ENCODE results near the gene CYB561D1.

CYB561D1 gene

GRCh38 chr1:109535481-109535880, 41.6 kb downstream of the CYB561D1 start (continued):
- TF ChIP-seq ARNTL (CRISPR knock-in tag; IDR thresholded peaks at IDR 0.05; ENCODE audit: borderline replicate concordance, low read depth): no peak
- TF ChIP-seq TSHZ2 (CRISPR knock-in tag; IDR thresholded peaks at IDR 0.05): no peak
- TF ChIP-seq PPARA (CRISPR knock-in tag; IDR thresholded peaks at IDR 0.05; ENCODE audit: borderline replicate concordance): no peak
- no peak for TF ChIP-seq SNAI2 (CRISPR knock-in tag; IDR thresholded peaks at IDR 0.05)
- no peak for TF ChIP-seq GLIS3 (CRISPR knock-in tag; IDR thresholded peaks at IDR 0.05)

- TF ChIP-seq ZFP3 (CRISPR knock-in tag; IDR thresholded peaks at IDR 0.05): no peak
- TF ChIP-seq ZNF70 (CRISPR knock-in tag; IDR thresholded peaks at IDR 0.05): no peak
- no peak for TF ChIP-seq BACH2 (CRISPR knock-in tag; IDR thresholded peaks at IDR 0.05; ENCODE audit: borderline replicate concordance)
- no peak for TF ChIP-seq POU6F1 (CRISPR knock-in tag; IDR thresholded peaks at IDR 0.05; ENCODE audit: borderline replicate concordance, low read depth)
- no peak for TF ChIP-seq CSDC2 (CRISPR knock-in tag; IDR thresholded peaks at IDR 0.05)
- TF ChIP-seq TSHZ2 (CRISPR knock-in tag; IDR thresholded peaks at IDR 0.05): no peak
- no peak for TF ChIP-seq GLIS3 (CRISPR knock-in tag; IDR thresholded peaks at IDR 0.05)
- no peak for TF ChIP-seq RARB (CRISPR knock-in tag; IDR thresholded peaks at IDR 0.05)
- TF ChIP-seq TOX (CRISPR knock-in tag; IDR thresholded peaks at IDR 0.05; ENCODE audit: borderline replicate concordance): no peak
- no peak for TF ChIP-seq ARNTL (CRISPR knock-in tag; IDR thresholded peaks at IDR 0.05; ENCODE audit: borderline replicate concordance, low read depth)
- TF ChIP-seq ZNF8 (CRISPR knock-in tag; IDR thresholded peaks at IDR 0.05): no peak
- TF ChIP-seq ZFP30 (CRISPR knock-in tag; IDR thresholded peaks at IDR 0.05): no peak
- TF ChIP-seq TCF4 (CRISPR knock-in tag; IDR thresholded peaks at IDR 0.05; ENCODE audit: borderline replicate concordance): no peak
- no peak for TF ChIP-seq CSRNP3 (CRISPR knock-in tag; IDR thresholded peaks at IDR 0.05)
- no peak for TF ChIP-seq ESRRG (CRISPR knock-in tag; IDR thresholded peaks at IDR 0.05)
- no peak for TF ChIP-seq PATZ1 (CRISPR knock-in tag; IDR thresholded peaks at IDR 0.05; ENCODE audit: borderline replicate concordance)
- TF ChIP-seq SNAI2 (CRISPR knock-in tag; IDR thresholded peaks at IDR 0.05): no peak
- no peak for TF ChIP-seq CREB5 (CRISPR knock-in tag; IDR thresholded peaks at IDR 0.05; ENCODE audit: low read depth)
- ATAC-seq: no peak
Measured at GRCh38 chr1:109535971-109536491, 42.1 kb downstream of the CYB561D1 start.

Data from SK-N-SH treated with all-trans-retinoic acid at 6 μM for 48 hours (cell line).